GM12878 (cell line): ENCODE measurements around the gene IRGC. TPM values are rescaled to one million over a fixed set of nuclear protein-coding genes. Genes with fewer than 3 reads are reported as not detected.

Experiments used
- ATAC-seq: fragments of 200-7000 bp; cut with Tn5 transposase; 3 replicates; pipeline ENCODE4 v1.9.1; 2020; ENCODE audit warnings: mild to moderate bottlenecking, moderate library complexity
- BruUV-seq: library from RNA; stranded (reverse); fragments of 400-500 nt; replicated peaks from 2 replicates; lab custom pipeline; 2021; lab: Mats Ljungman, UMichigan
- CTCF ChIA-PET: fragments of 300-600 bp; sonication (Branson Sonifier 250); formaldehyde crosslinking; extraction: SDS; loops from one replicate; lab custom pipeline; 2021; ENCODE audit warnings: inconsistent platforms; lab: Yijun Ruan, JAX
- POLR2A ChIA-PET: fragments of 350-600 bp; formaldehyde crosslinking; extraction: SDS; loops from one replicate; lab custom pipeline; 2021; ENCODE audit warnings: inconsistent platforms; lab: Charles Lee
- RAD21 ChIA-PET: fragments of 300-600 bp; sonication (Branson Sonifier 250); formaldehyde crosslinking; loops from one replicate; lab custom pipeline; 2023; ENCODE audit warnings: antibody characterized with exemption; ENCODE audit not compliant: unreplicated experiment; lab: Charles Lee
- SMC1A ChIA-PET: fragments of 300-600 bp; sonication (Branson Sonifier 250); formaldehyde crosslinking; loops from one replicate; lab custom pipeline; 2023; ENCODE audit not compliant: unreplicated experiment, uncharacterized antibody; lab: Charles Lee
- DNase-seq: peaks from one replicate; pipeline ENCODE4 v3.0.0-alpha.2; 2011; ENCODE audit warnings: low read depth, low spot score
- FAIRE-seq: peaks from 3 replicates; lab custom pipeline; 2011; peaks lifted over from hg19 to GRCh38; lab: Jason Lieb, UNC
- H2AFZ ChIP-seq: 2 replicates; pipeline ENCODE4 v1.6.0; 2011; ENCODE audit warnings: low read depth, low read length, control low read depth; ENCODE audit not compliant: control insufficient read depth
- H3K27ac ChIP-seq: 2 replicates; pipeline ENCODE4 v1.5.1; 2011; ENCODE audit warnings: control low read depth; ENCODE audit not compliant: control insufficient read depth, insufficient read depth
- H3K27me3 ChIP-seq, 2 experiments: replicated peaks in 1 of 2; 2 replicates each; pipeline versions ENCODE4 v1.6.0 to v1.6.1; 2011; ENCODE audit warnings: low read length in 1 of 2; ENCODE audit not compliant: control insufficient read depth in 2 of 2, insufficient read depth in 2 of 2
- H3K36me3 ChIP-seq, 2 experiments: 2 replicates each; pipeline ENCODE4 v1.5.1; 2011; ENCODE audit warnings: low read length in 1 of 2; ENCODE audit not compliant: control insufficient read depth in 2 of 2, insufficient read depth in 2 of 2
- H3K4me1 ChIP-seq: 2 replicates; pipeline ENCODE4 v1.6.1; 2011; ENCODE audit warnings: mild to moderate bottlenecking, low read length, moderate library complexity, mixed read lengths; ENCODE audit not compliant: control insufficient read depth, insufficient read depth
- H3K4me2 ChIP-seq: 2 replicates; pipeline ENCODE4 v1.6.0; 2011; ENCODE audit warnings: control low read depth; ENCODE audit not compliant: control insufficient read depth, insufficient read depth
- H3K4me3 ChIP-seq: fragments of 200-600 bp; sonication (generic); 2 replicates; pipeline ENCODE4 v1.5.1; 2016
- H3K79me2 ChIP-seq: 2 replicates; pipeline ENCODE4 v1.6.0; 2011; ENCODE audit warnings: low read length; ENCODE audit not compliant: control insufficient read depth, insufficient read depth
- H3K9ac ChIP-seq: 2 replicates; pipeline ENCODE4 v1.8.0; 2011; ENCODE audit warnings: low read length, control low read depth, mixed read lengths; ENCODE audit not compliant: control insufficient read depth, insufficient read depth
- H3K9me3 ChIP-seq: replicated peaks from 3 replicates; pipeline ENCODE4 v1.5.1; 2011; ENCODE audit warnings: mild to moderate bottlenecking, low read length; ENCODE audit not compliant: control insufficient read depth, insufficient read depth
- H4K20me1 ChIP-seq: 2 replicates; pipeline ENCODE4 v1.6.0; 2011; ENCODE audit not compliant: control insufficient read depth, insufficient read depth
- ATF2 ChIP-seq: IDR thresholded peaks from 2 replicates; pipeline ENCODE4 v1.6.1; 2012; ENCODE audit warnings: low read length, inconsistent platforms
- FOXM1 ChIP-seq: IDR thresholded peaks from 2 replicates; pipeline ENCODE4 v1.6.1; 2012; ENCODE audit warnings: low read depth, mild to moderate bottlenecking, inconsistent platforms, low read length, moderate library complexity
- MLLT1 ChIP-seq: fragments of 450-650 bp; IDR thresholded peaks from 2 replicates; pipeline ENCODE4 v1.6.1; 2016; ENCODE audit warnings: mild to moderate bottlenecking
- MXI1 ChIP-seq: fragments of 150-350 bp; IDR thresholded peaks from 2 replicates; pipeline ENCODE4 v1.6.1; 2011; ENCODE audit warnings: low read depth, mild to moderate bottlenecking, inconsistent platforms, low read length, improper control_type of control experiment
- MYB ChIP-seq: fragments of 150-350 bp; IDR thresholded peaks from 2 replicates; pipeline ENCODE4 v1.6.1; 2014; ENCODE audit warnings: mild to moderate bottlenecking, low read depth, low read length, borderline replicate concordance
- NFIC ChIP-seq: IDR thresholded peaks from 2 replicates; pipeline ENCODE4 v1.6.1; 2012; ENCODE audit warnings: low read depth, mild to moderate bottlenecking, inconsistent platforms, low read length, moderate library complexity
- SMC3 ChIP-seq: IDR thresholded peaks from 2 replicates; pipeline ENCODE4 v1.6.1; 2011; ENCODE audit warnings: low read length, improper control_type of control experiment, borderline replicate concordance
- TBL1XR1 ChIP-seq: IDR thresholded peaks from 2 replicates; pipeline ENCODE4 v1.6.1; 2012; ENCODE audit warnings: low read depth, low read length, improper control_type of control experiment
- WGBS: methylation state at CpG from one replicate; pipeline ENCODE4 v1.1.6; 2016; ENCODE audit warnings: low lambda C conversion rate; ENCODE audit not compliant: insufficient replicate concordance, insufficient coverage; ENCODE audit errors: missing lambda C conversion rate; 5-methylcytosine and 5-hydroxymethylcytosine counted together
- in situ Hi-C: fragments of 300-500 bp; cut with MboI; formaldehyde crosslinking; loops from 9 replicates; pipeline ENCODE4 v1.14.3; 2018; ENCODE audit warnings: mixed read lengths
- intact Hi-C: fragments of 100-400 bp; cut with micrococcal nuclease; formaldehyde crosslinking; loops from one replicate; pipeline ENCODE4 v1.14.2; 2022; ENCODE audit not compliant: unreplicated experiment
- polyA plus RNA-seq, 11 experiments: library from polyadenylated mRNA; depleted of rRNA in 4 of 11; unstranded in 6 of 11; stranded (reverse) in 5 of 11; fragments of >200 nt; fragmentation: Nextera tagmentation in 4 of 11; fragmentation: Illumina TruSeq in 1 of 11; extraction: Ambion mirVana in 4 of 11; extraction: Trizol in 1 of 11; gene quantifications; 1 replicate in 1 of 11; 2 replicates in 10 of 11; pipeline versions ENCODE4 v1.2.1 to v1.2.3, GENCODE V29; 2011 to 2016; ENCODE audit warnings: inconsistent platforms in 2 of 11, missing spikeins in 2 of 11, low read depth in 1 of 11
- total RNA-seq, 4 experiments: library from RNA; depleted of rRNA in 3 of 4; stranded (reverse); fragments of >200 nt in 3 of 4; fragmentation: Illumina TruSeq in 1 of 4; extraction: Trizol in 1 of 4; gene quantifications; 2 replicates each; pipeline versions ENCODE4 v1.2.1 to v1.2.3, GENCODE V29; 2013 to 2021
- TF ChIP-seq, protein P1 (sequence below): fragments of 450-650 bp; formaldehyde crosslinking; IDR thresholded peaks from 2 replicates; pipeline ENCODE4 v1.5.0; 2022; ENCODE audit warnings: mild to moderate bottlenecking, missing genetic modification characterization

The IRGC gene
- total and polyA plus RNA-seq, 10 of the 15 experiments (the other 5 are each of a cell fraction or from before 2014, with no cell fraction given), result 0.04 TPM; not detected in 9

GRCh38 chr19:43687660-43687997 lies 28.2 kb upstream of the IRGC start:
- no TSS peak for BruUV-seq
- intact Hi-C loops, result no loop called here

More at GRCh38 chr19:43687660-43687997, 28.2 kb upstream of the IRGC start:
- H3K27ac ChIP-seq, result no peak overlapping the region
- ATAC-seq, result no peak
- TF ChIP-seq MYB (no peak), TBL1XR1 (no peak), NFIC (no peak), ATF2 (no peak), FOXM1 (no peak), MXI1 (no peak), SMC3 (no peak), MLLT1 (no peak)
- TF ChIP-seq, protein P1, sequence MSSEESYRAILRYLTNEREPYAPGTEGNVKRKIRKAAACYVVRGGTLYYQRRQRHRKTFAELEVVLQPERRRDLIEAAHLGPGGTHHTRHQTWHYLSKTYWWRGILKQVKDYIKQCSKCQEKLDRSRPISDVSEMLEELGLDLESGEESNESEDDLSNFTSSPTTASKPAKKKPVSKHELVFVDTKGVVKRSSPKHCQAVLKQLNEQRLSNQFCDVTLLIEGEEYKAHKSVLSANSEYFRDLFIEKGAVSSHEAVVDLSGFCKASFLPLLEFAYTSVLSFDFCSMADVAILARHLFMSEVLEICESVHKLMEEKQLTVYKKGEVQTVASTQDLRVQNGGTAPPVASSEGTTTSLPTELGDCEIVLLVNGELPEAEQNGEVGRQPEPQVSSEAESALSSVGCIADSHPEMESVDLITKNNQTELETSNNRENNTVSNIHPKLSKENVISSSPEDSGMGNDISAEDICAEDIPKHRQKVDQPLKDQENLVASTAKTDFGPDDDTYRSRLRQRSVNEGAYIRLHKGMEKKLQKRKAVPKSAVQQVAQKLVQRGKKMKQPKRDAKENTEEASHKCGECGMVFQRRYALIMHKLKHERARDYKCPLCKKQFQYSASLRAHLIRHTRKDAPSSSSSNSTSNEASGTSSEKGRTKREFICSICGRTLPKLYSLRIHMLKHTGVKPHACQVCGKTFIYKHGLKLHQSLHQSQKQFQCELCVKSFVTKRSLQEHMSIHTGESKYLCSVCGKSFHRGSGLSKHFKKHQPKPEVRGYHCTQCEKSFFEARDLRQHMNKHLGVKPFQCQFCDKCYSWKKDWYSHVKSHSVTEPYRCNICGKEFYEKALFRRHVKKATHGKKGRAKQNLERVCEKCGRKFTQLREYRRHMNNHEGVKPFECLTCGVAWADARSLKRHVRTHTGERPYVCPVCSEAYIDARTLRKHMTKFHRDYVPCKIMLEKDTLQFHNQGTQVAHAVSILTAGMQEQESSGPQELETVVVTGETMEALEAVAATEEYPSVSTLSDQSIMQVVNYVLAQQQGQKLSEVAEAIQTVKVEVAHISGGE (CRISPR knock-in tag), result no peak
- TF ChIP-seq, all 136 proteins: peak for 0
- H3K79me2 ChIP-seq, result no peaks in the 10 kb centered on the region
- no peak overlapping the region for H3K9ac ChIP-seq
- ChIA-PET RAD21 (interaction anchor here (1.2 kb wide), 1 partner anchor 19 kb away, joined by 4 read pairs; no protein-coding TSS in a partner anchor), POLR2A (interaction anchor here (0.6 kb wide), 1 partner anchor 233 kb away, joined by 3 read pairs; no protein-coding TSS in a partner anchor), CTCF (no interaction called here), SMC1A (no interaction called here)
- H3K9me3 ChIP-seq, result peaks cover 5% of the 10 kb centered on the region; the same call in 2 of the 3 replicates
- no peaks in the 10 kb centered on the region for H3K4me1 ChIP-seq
- no peak overlapping the region for H3K4me2 ChIP-seq
- no peak overlapping the region for H3K4me3 ChIP-seq
- no peaks in the 10 kb centered on the region for H3K27me3 ChIP-seq
- DNase-seq, result no peak
- FAIRE-seq, result no peak
- no peaks in the 10 kb centered on the region for H4K20me1 ChIP-seq
- no peaks in the 10 kb centered on the region for H3K36me3 ChIP-seq
- in situ Hi-C loops, result no loop called here
- H2AFZ ChIP-seq, result no peak overlapping the region
- WGBS, result 15% methylated on average over 1 of the region's 1 CpG
